GM20000 (cell line): ENCODE data around the gene VPS13A.

Source experiments
- DNase-seq: peaks from one replicate; pipeline ENCODE4 v3.0.0; 2012; ENCODE audit warnings: low spot score
- CTCF ChIP-seq: IDR thresholded peaks from 2 replicates; pipeline ENCODE4 v1.5.1; 2012; ENCODE audit warnings: mild to moderate bottlenecking, control low read depth; ENCODE audit errors: extremely low read depth, missing control alignments

The VPS13A gene

GRCh38 chr9:77271023-77271690, 93.8 kb downstream of the VPS13A start:
- DNase-seq, result no peak
- TF ChIP-seq CTCF, result no peak

GRCh38 chr9:77276799-77277198, 99.5 kb downstream of the VPS13A start:
- no peak for TF ChIP-seq CTCF
- no peak for DNase-seq

GRCh38 chr9:77277719-77278118, 100.4 kb downstream of the VPS13A start:
- no peak for DNase-seq
- TF ChIP-seq CTCF, result no peak

- no peak for DNase-seq
- no peak for TF ChIP-seq CTCF
These were observed 106.7 kb downstream of the VPS13A start for GRCh38 chr9:77283991-77284390.

GRCh38 chr9:77284616-77285015, 107.3 kb downstream of the VPS13A start:
- no peak for DNase-seq
- no peak for TF ChIP-seq CTCF

GRCh38 chr9:77290373-77290772, 113.0 kb downstream of the VPS13A start:
- DNase-seq, result no peak
- TF ChIP-seq CTCF, result no peak

- no peak for TF ChIP-seq CTCF
These were observed 114.4 kb downstream of the VPS13A start for GRCh38 chr9:77291714-77292113.

More at GRCh38 chr9:77291714-77292113, 114.4 kb downstream of the VPS13A start:
- no peak for DNase-seq
